GM23338 (cell line): ENCODE data around the gene NNT. TPM values are rescaled to one million over a fixed set of nuclear protein-coding genes. Genes with fewer than 3 reads are reported as not detected.
A peak's percentile ranks its signal among the peaks of the same experiment; 100 is the strongest.

Source experiments
- ATAC-seq: fragments of 200-7000 bp; cut with Tn5 transposase; 3 replicates; pipeline ENCODE4 v1.9.1; 2020
- DNase-seq: peaks from one replicate; pipeline ENCODE4 v3.0.0-alpha.2; 2015; ENCODE audit warnings: low spot score
- H2AFZ ChIP-seq: fragments of 200-600 bp; sonication (generic); 2 replicates; pipeline ENCODE4 v1.8.0; 2016; ENCODE audit warnings: antibody characterized with exemption, mild to moderate bottlenecking, moderate library complexity
- H3F3A ChIP-seq: fragments of 200-600 bp; sonication (generic); replicated peaks from 2 replicates; pipeline ENCODE4 v1.8.0; 2017; ENCODE audit warnings: antibody characterized with exemption, mixed run types, low read depth
- H3K27ac ChIP-seq: fragments of 200-600 bp; sonication (generic); 2 replicates; pipeline ENCODE4 v1.6.1; 2016; ENCODE audit warnings: low read depth
- H3K27me3 ChIP-seq: fragments of 200-600 bp; sonication (generic); 2 replicates; pipeline ENCODE4 v1.8.0; 2016; ENCODE audit warnings: mild to moderate bottlenecking, mixed run types, moderate library complexity; ENCODE audit not compliant: insufficient read depth
- H3K36me3 ChIP-seq: fragments of 200-600 bp; sonication (generic); 2 replicates; pipeline ENCODE4 v1.8.0; 2016; ENCODE audit warnings: mild to moderate bottlenecking; ENCODE audit not compliant: insufficient read depth
- H3K4me1 ChIP-seq: fragments of 200-600 bp; sonication (generic); 2 replicates; pipeline ENCODE4 v1.8.0; 2016; ENCODE audit warnings: mild to moderate bottlenecking, moderate library complexity; ENCODE audit not compliant: insufficient read depth
- H3K4me2 ChIP-seq: fragments of 200-600 bp; sonication (generic); 2 replicates; pipeline ENCODE4 v1.7.1; 2017; ENCODE audit warnings: mixed run types
- H3K4me3 ChIP-seq: fragments of 200-600 bp; sonication (generic); 2 replicates; pipeline ENCODE4 v1.6.1; 2016; ENCODE audit warnings: mixed run types
- H3K79me2 ChIP-seq: fragments of 200-600 bp; sonication (generic); replicated peaks from 2 replicates; pipeline ENCODE4 v1.8.0; 2017; ENCODE audit warnings: mild to moderate bottlenecking; ENCODE audit not compliant: insufficient read depth
- H3K9me2 ChIP-seq: fragments of 200-600 bp; sonication (generic); 2 replicates; pipeline ENCODE4 v1.8.0; 2017; ENCODE audit not compliant: insufficient read depth
- H4K20me1 ChIP-seq: fragments of 200-600 bp; sonication (generic); replicated peaks from 2 replicates; pipeline ENCODE4 v1.8.0; 2017; ENCODE audit warnings: mild to moderate bottlenecking; ENCODE audit not compliant: insufficient read depth
- H3K27ac Mint-ChIP-seq: 2 replicates; pipeline ENCODE4 v1.8.0; 2020; ENCODE audit warnings: inconsistent platforms, mild to moderate bottlenecking, moderate library complexity, mixed read lengths
- H3K27me3 Mint-ChIP-seq: 3 replicates; pipeline ENCODE4 v1.8.0; 2022; ENCODE audit warnings: low read depth, mild to moderate bottlenecking, moderate library complexity, mixed read lengths, inconsistent platforms; ENCODE audit not compliant: insufficient read depth, poor library complexity
- H3K36me3 Mint-ChIP-seq: 3 replicates; pipeline ENCODE4 v1.8.0; 2021; ENCODE audit warnings: low read depth, mild to moderate bottlenecking, inconsistent platforms, moderate library complexity, mixed read lengths
- H3K4me1 Mint-ChIP-seq: 3 replicates; pipeline ENCODE4 v1.8.0; 2020; ENCODE audit warnings: mild to moderate bottlenecking, inconsistent platforms, mixed read lengths
- H3K4me3 Mint-ChIP-seq: 3 replicates; pipeline ENCODE4 v1.8.0; 2021; ENCODE audit warnings: moderate library complexity, mild to moderate bottlenecking, inconsistent platforms, mixed read lengths
- H3K9me3 Mint-ChIP-seq: 3 replicates; pipeline ENCODE4 v1.8.0; 2020; ENCODE audit warnings: moderate library complexity, mild to moderate bottlenecking, inconsistent platforms, mixed read lengths
- CTCF ChIP-seq, 2 experiments: fragments of 200-600 bp in 1 of 2; sonication (generic) in 1 of 2; conservative IDR thresholded peaks; 2 replicates each; pipeline versions ENCODE4 v1.5.1 to v1.6.1; 2016 to 2017; ENCODE audit warnings: antibody characterized with exemption in 2 of 2, low read depth in 2 of 2, mild to moderate bottlenecking in 2 of 2, moderate library complexity in 1 of 2
- ETS1 ChIP-seq: IDR thresholded peaks from 2 replicates; pipeline ENCODE4 v1.6.1; 2016; ENCODE audit warnings: antibody characterized with exemption
- EZH2 ChIP-seq: fragments of 200-600 bp; sonication (generic); IDR thresholded peaks from one replicate; pipeline ENCODE4 v1.8.0; 2017; ENCODE audit warnings: antibody characterized with exemption, mild to moderate bottlenecking, low read depth; ENCODE audit not compliant: unreplicated experiment
- EZH2phosphoT487 ChIP-seq: fragments of 200-600 bp; sonication (generic); IDR thresholded peaks from one replicate; pipeline ENCODE4 v1.8.1; 2018; ENCODE audit warnings: antibody characterized with exemption; ENCODE audit not compliant: unreplicated experiment
- JUNB ChIP-seq: IDR thresholded peaks from one replicate; pipeline ENCODE4 v1.6.1; 2016; ENCODE audit warnings: antibody characterized with exemption; ENCODE audit not compliant: unreplicated experiment
- NANOG ChIP-seq: IDR thresholded peaks from 2 replicates; pipeline ENCODE4 v1.6.1; 2016; ENCODE audit warnings: antibody characterized with exemption, borderline replicate concordance
- POLR2AphosphoS5 ChIP-seq: IDR thresholded peaks from 2 replicates; pipeline ENCODE4 v1.6.1; 2016; ENCODE audit warnings: antibody characterized with exemption, low read depth
- STAT1 ChIP-seq: IDR thresholded peaks from one replicate; pipeline ENCODE4 v1.6.1; 2016; ENCODE audit warnings: antibody characterized with exemption; ENCODE audit not compliant: unreplicated experiment
- ZNF114 ChIP-seq: fragments of 250-450 bp; sonication (Bioruptor Pico); IDR thresholded peaks from 2 replicates; pipeline ENCODE4 v1.5.0; 2020; ENCODE audit warnings: mild to moderate bottlenecking, moderate library complexity
- ZNF331 ChIP-seq: fragments of 250-450 bp; sonication (Bioruptor Pico); IDR thresholded peaks from 2 replicates; pipeline ENCODE4 v1.5.0; 2020; ENCODE audit warnings: low read depth, mild to moderate bottlenecking, moderate library complexity
- ZNF462 ChIP-seq: fragments of 250-450 bp; sonication (Bioruptor Pico); IDR thresholded peaks from 2 replicates; pipeline ENCODE4 v1.5.0; 2020; ENCODE audit warnings: mild to moderate bottlenecking, moderate library complexity
- polyA plus RNA-seq: library from polyadenylated mRNA; unstranded; fragments of >200 nt; fragmentation: Nextera tagmentation; extraction: Ambion mirVana; gene quantifications from 2 replicates; pipeline ENCODE4 v1.2.1, GENCODE V29; 2016
- total RNA-seq: library from RNA; depleted of rRNA; stranded (reverse); fragments of >200 nt; shearing (Covaris generic); gene quantifications from 2 replicates; pipeline ENCODE4 v1.2.3, GENCODE V29; 2014

Gene NNT
- total and polyA plus RNA-seq, 2 experiments from 2014 or later, result 10.8 to 15.9 TPM

- Histone ChIP-seq H3K27ac (no peak overlapping the region), H3K4me2 (no peak overlapping the region), H3F3A (no peaks in the 10 kb centered on the region), H3K79me2 (no peaks in the 10 kb centered on the region), H3K9me2 (no peaks in the 10 kb centered on the region), H3K27me3 (no peaks in the 10 kb centered on the region), H3K36me3 (peaks cover 3% of the 10 kb centered on the region; the same call in 1 of the 2 replicates), H3K4me3 (no peak overlapping the region), H2AFZ (no peak overlapping the region), H3K4me1 (no peaks in the 10 kb centered on the region), H4K20me1 (no peaks in the 10 kb centered on the region)
- Mint-ChIP-seq H3K27ac (peak overlapping the region; percentile 59; the same call in 1 of the 2 replicates), H3K36me3 (no peaks in the 10 kb centered on the region; the same call in 2 of the 3 replicates), H3K9me3 (no peaks in the 10 kb centered on the region; the same call in 2 of the 3 replicates), H3K27me3 (no peaks in the 10 kb centered on the region), H3K4me3 (no peak overlapping the region), H3K4me1 (no peaks in the 10 kb centered on the region)
- TF ChIP-seq ZNF462 (CRISPR knock-in tag) (no peak), EZH2 (no peak), EZH2phosphoT487 (no peak), ZNF114 (CRISPR knock-in tag) (no peak), STAT1 (no peak), ZNF331 (CRISPR knock-in tag) (no peak), POLR2AphosphoS5 (no peak), NANOG (no peak), JUNB (no peak), ETS1 (no peak), CTCF (conservative IDR thresholded peaks at IDR 0.05; ENCODE audit: low read depth in 2 of 2) (no peak)
- ATAC-seq (no peak), DNase-seq (no peak)
Measured at GRCh38 chr5:43646992-43647391, 44.0 kb downstream of the NNT start.
